ENCODE results near the gene MRPS25.

GRCh38 chr3:15099364-15100098, 34.4 kb upstream of the MRPS25 start:
- TF ChIP-seq, protein P1, sequence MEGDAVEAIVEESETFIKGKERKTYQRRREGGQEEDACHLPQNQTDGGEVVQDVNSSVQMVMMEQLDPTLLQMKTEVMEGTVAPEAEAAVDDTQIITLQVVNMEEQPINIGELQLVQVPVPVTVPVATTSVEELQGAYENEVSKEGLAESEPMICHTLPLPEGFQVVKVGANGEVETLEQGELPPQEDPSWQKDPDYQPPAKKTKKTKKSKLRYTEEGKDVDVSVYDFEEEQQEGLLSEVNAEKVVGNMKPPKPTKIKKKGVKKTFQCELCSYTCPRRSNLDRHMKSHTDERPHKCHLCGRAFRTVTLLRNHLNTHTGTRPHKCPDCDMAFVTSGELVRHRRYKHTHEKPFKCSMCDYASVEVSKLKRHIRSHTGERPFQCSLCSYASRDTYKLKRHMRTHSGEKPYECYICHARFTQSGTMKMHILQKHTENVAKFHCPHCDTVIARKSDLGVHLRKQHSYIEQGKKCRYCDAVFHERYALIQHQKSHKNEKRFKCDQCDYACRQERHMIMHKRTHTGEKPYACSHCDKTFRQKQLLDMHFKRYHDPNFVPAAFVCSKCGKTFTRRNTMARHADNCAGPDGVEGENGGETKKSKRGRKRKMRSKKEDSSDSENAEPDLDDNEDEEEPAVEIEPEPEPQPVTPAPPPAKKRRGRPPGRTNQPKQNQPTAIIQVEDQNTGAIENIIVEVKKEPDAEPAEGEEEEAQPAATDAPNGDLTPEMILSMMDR (IDR thresholded peaks at IDR 0.05), result no peak
- no peak for TF ChIP-seq POLR2A (IDR thresholded peaks at IDR 0.05)

Measured in thyroid gland (tissue), 4 donors.